GM12878 (cell line): ENCODE data around the gene INCA1. TPM values are rescaled to one million over a fixed set of nuclear protein-coding genes. Genes with fewer than 3 reads are reported as not detected.

Source experiments
- IKZF2 ChIP-seq, 2 experiments: fragments of 450-650 bp; IDR thresholded peaks; 2 replicates each; pipeline ENCODE4 v1.6.1; 2017; ENCODE audit warnings: mild to moderate bottlenecking in 2 of 2, moderate library complexity in 2 of 2
- MEF2A ChIP-seq: IDR thresholded peaks from 2 replicates; pipeline ENCODE4 v1.6.1; 2011; ENCODE audit warnings: low read depth, mild to moderate bottlenecking, low read length, moderate library complexity; ENCODE audit not compliant: insufficient read depth
- PML ChIP-seq: IDR thresholded peaks from 2 replicates; pipeline ENCODE4 v1.6.1; 2012; ENCODE audit warnings: low read length, inconsistent platforms
- SKIL ChIP-seq: fragments of 450-650 bp; IDR thresholded peaks from 2 replicates; pipeline ENCODE4 v1.6.1; 2017; ENCODE audit warnings: mild to moderate bottlenecking, low read depth, inconsistent platforms; ENCODE audit not compliant: poor library complexity, severe bottlenecking
- ZBTB11 ChIP-seq: fragments of 450-650 bp; formaldehyde crosslinking; IDR thresholded peaks from 2 replicates; pipeline ENCODE4 v1.5.0; 2022; ENCODE audit warnings: mild to moderate bottlenecking, missing genetic modification characterization
- polyA plus RNA-seq, 11 experiments: library from polyadenylated mRNA; depleted of rRNA in 4 of 11; unstranded in 6 of 11; stranded (reverse) in 5 of 11; fragments of >200 nt; fragmentation: Nextera tagmentation in 4 of 11; fragmentation: Illumina TruSeq in 1 of 11; extraction: Ambion mirVana in 4 of 11; extraction: Trizol in 1 of 11; gene quantifications; 1 replicate in 1 of 11; 2 replicates in 10 of 11; pipeline versions ENCODE4 v1.2.1 to v1.2.3, GENCODE V29; 2011 to 2016; ENCODE audit warnings: inconsistent platforms in 2 of 11, missing spikeins in 2 of 11, low read depth in 1 of 11
- total RNA-seq, 4 experiments: library from RNA; depleted of rRNA in 3 of 4; stranded (reverse); fragments of >200 nt in 3 of 4; fragmentation: Illumina TruSeq in 1 of 4; extraction: Trizol in 1 of 4; gene quantifications; 2 replicates each; pipeline versions ENCODE4 v1.2.1 to v1.2.3, GENCODE V29; 2013 to 2021

INCA1 gene
- total and polyA plus RNA-seq, 10 of the 15 experiments (the other 5 are each of a cell fraction or from before 2014, with no cell fraction given): 0.19 to 1.8 (median 0.45) TPM

DNA sequence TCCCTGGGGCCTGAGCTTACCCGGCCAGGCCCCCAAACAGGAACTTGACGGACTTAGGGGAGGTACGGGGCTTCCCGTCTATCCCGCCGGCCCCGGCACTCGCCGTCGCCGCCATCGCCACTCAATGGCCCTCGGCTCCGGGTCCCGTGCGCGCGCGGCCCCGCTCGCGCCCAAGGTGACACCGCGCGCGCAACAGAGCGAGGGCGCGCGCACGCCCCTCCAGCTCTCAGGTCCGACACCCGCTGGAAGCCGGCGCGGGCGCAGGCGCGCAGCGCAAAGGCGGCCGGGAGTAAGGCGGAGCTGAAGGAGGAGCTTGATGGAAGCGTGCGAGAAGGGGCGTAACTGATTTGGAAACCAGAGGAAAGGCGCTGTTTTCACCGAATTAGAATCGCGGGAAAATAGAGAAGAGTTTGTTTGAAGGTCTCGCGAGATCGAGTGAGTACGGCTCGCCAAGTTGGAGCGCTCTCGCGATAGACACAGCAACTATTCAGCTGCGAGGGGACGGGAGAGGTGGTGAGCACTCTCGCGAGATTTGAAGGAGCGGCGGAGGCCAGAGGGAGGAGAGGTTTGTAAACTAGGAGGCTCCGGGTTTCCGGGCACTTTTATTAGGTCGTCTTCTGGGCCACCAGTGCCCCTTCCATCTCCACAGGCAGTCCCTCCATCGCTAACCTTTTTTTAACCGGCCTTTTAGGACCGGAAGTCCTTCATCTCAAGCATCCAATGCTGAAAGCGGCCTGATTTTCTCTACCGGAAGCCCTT is 57.3 kb downstream of the INCA1 start, which contains the start of the genes RNF167 and SLC25A11 (continued):
- no peak for TF ChIP-seq ZBTB11 (CRISPR knock-in tag)
- peak; percentile 31 for TF ChIP-seq SKIL
- no peak for TF ChIP-seq MEF2A
- no peak for TF ChIP-seq PML
- TF ChIP-seq IKZF2 (IDR thresholded peaks at IDR 0.05): peak in 1 of 2 experiments; percentile 98; a peak in 3 of 4 replicates
- TF ChIP-seq, all 136 proteins: peak for 54
